Caco-2 (cell line): ENCODE results near the gene MID1. TPM values are rescaled to one million over a fixed set of nuclear protein-coding genes. Genes with fewer than 3 reads are reported as not detected.

ENCODE experiments used
- BruUV-seq: library from RNA; stranded (reverse); fragments of 400-500 nt; replicated peaks from 2 replicates; lab custom pipeline; 2021; lab: Mats Ljungman, UMichigan
- CTCF ChIA-PET: fragments of 300-600 bp; sonication (Branson Sonifier 250); formaldehyde crosslinking; loops from one replicate; lab custom pipeline; 2022; ENCODE audit warnings: antibody characterized with exemption; lab: Charles Lee
- POLR2A ChIA-PET: fragments of 300-600 bp; sonication (Branson Sonifier 250); formaldehyde crosslinking; loops from one replicate; lab custom pipeline; 2022; ENCODE audit warnings: antibody characterized with exemption; lab: Charles Lee
- DNase-seq, 2 experiments: peaks; one replicate each; pipeline versions ENCODE4 v3.0.0 to v3.0.0-alpha.2; 2020 to 2022
- H3K27me3 ChIP-seq: replicated peaks from 2 replicates; pipeline ENCODE4 v1.6.0; 2011; ENCODE audit warnings: low read length; ENCODE audit not compliant: control insufficient read depth, insufficient read depth
- H3K36me3 ChIP-seq: 2 replicates; pipeline ENCODE4 v1.5.1; 2011; ENCODE audit warnings: low read length; ENCODE audit not compliant: control insufficient read depth, insufficient read depth
- H3K4me1 ChIP-seq: fragments of 250-450 bp; sonication (Bioruptor Pico); 2 replicates; pipeline ENCODE4 v1.5.1; 2020; ENCODE audit warnings: mild to moderate bottlenecking
- H3K4me3 ChIP-seq: 2 replicates; pipeline ENCODE4 v1.5.1; 2011; ENCODE audit warnings: low read depth, mild to moderate bottlenecking, control low read depth, low read length
- H3K9me3 ChIP-seq: fragments of 250-450 bp; sonication (Bioruptor Pico); 2 replicates; pipeline ENCODE4 v1.5.1; 2020; ENCODE audit warnings: mild to moderate bottlenecking, moderate library complexity
- H3K27ac Mint-ChIP-seq: one replicate; pipeline ENCODE4 v1.8.0; 2022; ENCODE audit warnings: mixed read lengths; ENCODE audit not compliant: unreplicated experiment
- H3K27me3 Mint-ChIP-seq: one replicate; pipeline ENCODE4 v1.8.0; 2022; ENCODE audit warnings: mixed read lengths; ENCODE audit not compliant: insufficient read depth, unreplicated experiment
- H3K36me3 Mint-ChIP-seq: one replicate; pipeline ENCODE4 v1.8.0; 2022; ENCODE audit warnings: mild to moderate bottlenecking, mixed read lengths; ENCODE audit not compliant: insufficient read depth, unreplicated experiment
- H3K4me1 Mint-ChIP-seq: one replicate; pipeline ENCODE4 v1.8.0; 2022; ENCODE audit warnings: low read depth, mixed read lengths; ENCODE audit not compliant: unreplicated experiment
- H3K4me3 Mint-ChIP-seq: one replicate; pipeline ENCODE4 v1.8.0; 2022; ENCODE audit warnings: mild to moderate bottlenecking, moderate library complexity, mixed read lengths; ENCODE audit not compliant: unreplicated experiment
- H3K9me3 Mint-ChIP-seq: one replicate; pipeline ENCODE4 v1.8.0; 2022; ENCODE audit warnings: mixed read lengths; ENCODE audit not compliant: unreplicated experiment
- CTCF ChIP-seq, 2 experiments: fragments of 200-600 bp in 1 of 2; IDR thresholded peaks; 1 replicate in 1 of 2; 2 replicates in 1 of 2; pipeline versions ENCODE4 v1.5.1 to v1.8.0; 2011 to 2022; ENCODE audit warnings: antibody characterized with exemption in 1 of 2, control low read depth in 1 of 2, inconsistent platforms in 1 of 2, low read depth in 1 of 2, low read length in 1 of 2, mild to moderate bottlenecking in 1 of 2, moderate library complexity in 1 of 2; ENCODE audit not compliant: insufficient read depth in 1 of 2, severe bottlenecking in 1 of 2, unreplicated experiment in 1 of 2
- intact Hi-C: fragments of 100-400 bp; cut with micrococcal nuclease; formaldehyde crosslinking; loops from one replicate; pipeline ENCODE4 v1.10.0; 2022; ENCODE audit not compliant: unreplicated experiment
- total RNA-seq: library from RNA; stranded (reverse); gene quantifications from 2 replicates; pipeline ENCODE4 v1.2.3, GENCODE V29; 2022

MID1 gene
- total RNA-seq, 1 experiment from 2014 or later: 61.3 TPM

GRCh38 chrX:10441464-10441863 is 178.9 kb downstream of the MID1 start:
- no peaks in the 10 kb centered on the region for H3K4me1 Mint-ChIP-seq
- DNase-seq: no peak
- TF ChIP-seq CTCF (IDR thresholded peaks at IDR 0.05; ENCODE audit: insufficient read depth in 1 of 2, low read depth in 1 of 2, low read length in 1 of 2, severe bottlenecking in 1 of 2, unreplicated experiment in 1 of 2): no peak
- intact Hi-C loops: loop anchor here (10.0 kb wide), 1 partner anchor 247 kb away; no protein-coding TSS in a partner anchor
- peaks cover 8% of the 10 kb centered on the region for H3K36me3 Mint-ChIP-seq
- no peak overlapping the region for H3K4me3 Mint-ChIP-seq
- Histone ChIP-seq H3K36me3 (no peaks in the 10 kb centered on the region), H3K4me1 (no peaks in the 10 kb centered on the region), H3K27me3 (no peaks in the 10 kb centered on the region), H3K4me3 (no peak overlapping the region), H3K9me3 (no peaks in the 10 kb centered on the region)
- POLR2A ChIA-PET: interaction anchor here (0.6 kb wide), 1 partner anchor 861 kb away, joined by 6 read pairs; no protein-coding TSS in a partner anchor
- no TSS peak for BruUV-seq
- peaks cover 4% of the 10 kb centered on the region for H3K27me3 Mint-ChIP-seq
- no peaks in the 10 kb centered on the region for H3K9me3 Mint-ChIP-seq
- no peak overlapping the region for H3K27ac Mint-ChIP-seq
- CTCF ChIA-PET: no interaction called here

GRCh38 chrX:10433296-10433965 is 187.0 kb downstream of the MID1 start:
- Histone ChIP-seq H3K9me3 (no peaks in the 10 kb centered on the region), H3K4me1 (no peaks in the 10 kb centered on the region), H3K36me3 (no peaks in the 10 kb centered on the region), H3K4me3 (no peak overlapping the region), H3K27me3 (no peaks in the 10 kb centered on the region)
- no peak for DNase-seq
- H3K4me3 Mint-ChIP-seq: no peak overlapping the region
- intact Hi-C loops: no loop called here
- no peaks in the 10 kb centered on the region for H3K9me3 Mint-ChIP-seq
- H3K36me3 Mint-ChIP-seq: no peaks in the 10 kb centered on the region
- no peak overlapping the region for H3K27ac Mint-ChIP-seq
- no peaks in the 10 kb centered on the region for H3K4me1 Mint-ChIP-seq
- ChIA-PET CTCF (no interaction called here), POLR2A (no interaction called here)
- H3K27me3 Mint-ChIP-seq: no peaks in the 10 kb centered on the region
- no TSS peak for BruUV-seq
- TF ChIP-seq CTCF (IDR thresholded peaks at IDR 0.05; ENCODE audit: insufficient read depth in 1 of 2, low read depth in 1 of 2, low read length in 1 of 2, severe bottlenecking in 1 of 2, unreplicated experiment in 1 of 2): no peak

GRCh38 chrX:10429908-10430307 is 190.5 kb downstream of the MID1 start:
- Histone ChIP-seq H3K4me3 (no peak overlapping the region), H3K4me1 (no peaks in the 10 kb centered on the region), H3K9me3 (no peaks in the 10 kb centered on the region), H3K36me3 (no peaks in the 10 kb centered on the region), H3K27me3 (no peaks in the 10 kb centered on the region)
- Mint-ChIP-seq H3K4me3 (no peak overlapping the region), H3K27ac (no peak overlapping the region), H3K9me3 (no peaks in the 10 kb centered on the region), H3K36me3 (no peaks in the 10 kb centered on the region), H3K4me1 (no peaks in the 10 kb centered on the region), H3K27me3 (no peaks in the 10 kb centered on the region)
- no TSS peak for BruUV-seq
- no peak for DNase-seq
- CTCF ChIA-PET: no interaction called here
- intact Hi-C loops: no loop called here
- TF ChIP-seq CTCF (IDR thresholded peaks at IDR 0.05; ENCODE audit: insufficient read depth in 1 of 2, low read depth in 1 of 2, low read length in 1 of 2, severe bottlenecking in 1 of 2, unreplicated experiment in 1 of 2): no peak
- POLR2A ChIA-PET: no interaction called here
